OCI-LY7 (cell line): ENCODE data around the gene EGR4.

Source experiments
- EZH2phosphoT487 ChIP-seq: fragments of 200-600 bp; sonication (generic); IDR thresholded peaks from 2 replicates; pipeline ENCODE4 v1.6.1; 2018; ENCODE audit warnings: low read depth, borderline replicate concordance, mild to moderate bottlenecking, mixed run types, antibody characterized with exemption, low read length, moderate library complexity, mixed read lengths
- TF ChIP-seq, protein P1 (sequence below): fragments of 200-600 bp; sonication (generic); conservative IDR thresholded peaks from 2 replicates; pipeline ENCODE4 v1.5.1; 2014; ENCODE audit warnings: mild to moderate bottlenecking, antibody characterized with exemption, low read length, moderate library complexity, mixed read lengths

DNA sequence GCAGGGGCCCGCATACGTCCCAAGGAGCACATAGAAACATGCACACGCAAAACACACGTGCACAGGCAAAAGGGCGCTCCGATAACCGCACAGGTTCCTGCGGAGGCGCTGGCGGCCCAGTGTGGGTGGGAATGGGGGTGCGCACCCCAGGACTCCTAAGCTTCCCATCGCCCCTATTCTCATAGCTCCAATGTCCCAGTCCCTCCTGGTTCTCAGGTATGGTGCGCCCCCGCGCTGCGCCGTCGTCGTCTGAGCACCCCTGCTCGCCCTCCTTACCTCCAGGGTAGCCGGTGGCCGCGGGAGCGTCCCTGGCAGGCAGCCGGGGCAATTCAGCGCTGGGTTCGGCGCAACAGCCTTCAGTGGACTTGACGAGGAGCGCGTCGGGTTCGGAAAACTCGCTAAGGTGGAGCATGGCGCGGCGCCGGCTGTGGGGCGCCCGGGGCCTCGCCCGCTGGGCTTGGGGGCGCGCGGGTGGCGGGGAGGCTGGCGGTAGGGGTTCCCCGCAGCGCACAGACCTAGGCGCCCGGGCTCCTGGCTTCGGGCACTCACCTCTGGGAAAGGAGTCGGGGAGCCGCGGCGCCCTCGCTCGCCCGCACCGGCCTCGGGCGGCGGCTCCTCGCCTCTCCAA is 328 bp downstream of the EGR4 start:
- TF ChIP-seq, protein P1, sequence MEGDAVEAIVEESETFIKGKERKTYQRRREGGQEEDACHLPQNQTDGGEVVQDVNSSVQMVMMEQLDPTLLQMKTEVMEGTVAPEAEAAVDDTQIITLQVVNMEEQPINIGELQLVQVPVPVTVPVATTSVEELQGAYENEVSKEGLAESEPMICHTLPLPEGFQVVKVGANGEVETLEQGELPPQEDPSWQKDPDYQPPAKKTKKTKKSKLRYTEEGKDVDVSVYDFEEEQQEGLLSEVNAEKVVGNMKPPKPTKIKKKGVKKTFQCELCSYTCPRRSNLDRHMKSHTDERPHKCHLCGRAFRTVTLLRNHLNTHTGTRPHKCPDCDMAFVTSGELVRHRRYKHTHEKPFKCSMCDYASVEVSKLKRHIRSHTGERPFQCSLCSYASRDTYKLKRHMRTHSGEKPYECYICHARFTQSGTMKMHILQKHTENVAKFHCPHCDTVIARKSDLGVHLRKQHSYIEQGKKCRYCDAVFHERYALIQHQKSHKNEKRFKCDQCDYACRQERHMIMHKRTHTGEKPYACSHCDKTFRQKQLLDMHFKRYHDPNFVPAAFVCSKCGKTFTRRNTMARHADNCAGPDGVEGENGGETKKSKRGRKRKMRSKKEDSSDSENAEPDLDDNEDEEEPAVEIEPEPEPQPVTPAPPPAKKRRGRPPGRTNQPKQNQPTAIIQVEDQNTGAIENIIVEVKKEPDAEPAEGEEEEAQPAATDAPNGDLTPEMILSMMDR: no peak
- TF ChIP-seq EZH2phosphoT487: no peak
